GM23338 (cell line): Measurements from ENCODE around the gene ATP5PD. TPM values are rescaled to one million over a fixed set of nuclear protein-coding genes. Genes with fewer than 3 reads are reported as not detected.
A peak's percentile ranks its signal among the peaks of the same experiment; 100 is the strongest.

Experiments
- ATAC-seq: fragments of 200-7000 bp; cut with Tn5 transposase; 3 replicates; pipeline ENCODE4 v1.9.1; 2020
- DNase-seq: peaks from one replicate; pipeline ENCODE4 v3.0.0-alpha.2; 2015; ENCODE audit warnings: low spot score
- H2AFZ ChIP-seq: fragments of 200-600 bp; sonication (generic); 2 replicates; pipeline ENCODE4 v1.8.0; 2016; ENCODE audit warnings: antibody characterized with exemption, mild to moderate bottlenecking, moderate library complexity
- H3F3A ChIP-seq: fragments of 200-600 bp; sonication (generic); replicated peaks from 2 replicates; pipeline ENCODE4 v1.8.0; 2017; ENCODE audit warnings: antibody characterized with exemption, mixed run types, low read depth
- H3K27ac ChIP-seq: fragments of 200-600 bp; sonication (generic); 2 replicates; pipeline ENCODE4 v1.6.1; 2016; ENCODE audit warnings: low read depth
- H3K27me3 ChIP-seq: fragments of 200-600 bp; sonication (generic); 2 replicates; pipeline ENCODE4 v1.8.0; 2016; ENCODE audit warnings: mild to moderate bottlenecking, mixed run types, moderate library complexity; ENCODE audit not compliant: insufficient read depth
- H3K36me3 ChIP-seq: fragments of 200-600 bp; sonication (generic); 2 replicates; pipeline ENCODE4 v1.8.0; 2016; ENCODE audit warnings: mild to moderate bottlenecking; ENCODE audit not compliant: insufficient read depth
- H3K4me1 ChIP-seq: fragments of 200-600 bp; sonication (generic); 2 replicates; pipeline ENCODE4 v1.8.0; 2016; ENCODE audit warnings: mild to moderate bottlenecking, moderate library complexity; ENCODE audit not compliant: insufficient read depth
- H3K4me2 ChIP-seq: fragments of 200-600 bp; sonication (generic); 2 replicates; pipeline ENCODE4 v1.7.1; 2017; ENCODE audit warnings: mixed run types
- H3K4me3 ChIP-seq: fragments of 200-600 bp; sonication (generic); 2 replicates; pipeline ENCODE4 v1.6.1; 2016; ENCODE audit warnings: mixed run types
- H3K79me2 ChIP-seq: fragments of 200-600 bp; sonication (generic); replicated peaks from 2 replicates; pipeline ENCODE4 v1.8.0; 2017; ENCODE audit warnings: mild to moderate bottlenecking; ENCODE audit not compliant: insufficient read depth
- H3K9me2 ChIP-seq: fragments of 200-600 bp; sonication (generic); 2 replicates; pipeline ENCODE4 v1.8.0; 2017; ENCODE audit not compliant: insufficient read depth
- H4K20me1 ChIP-seq: fragments of 200-600 bp; sonication (generic); replicated peaks from 2 replicates; pipeline ENCODE4 v1.8.0; 2017; ENCODE audit warnings: mild to moderate bottlenecking; ENCODE audit not compliant: insufficient read depth
- H3K27ac Mint-ChIP-seq: 2 replicates; pipeline ENCODE4 v1.8.0; 2020; ENCODE audit warnings: inconsistent platforms, mild to moderate bottlenecking, moderate library complexity, mixed read lengths
- H3K27me3 Mint-ChIP-seq: 3 replicates; pipeline ENCODE4 v1.8.0; 2022; ENCODE audit warnings: low read depth, mild to moderate bottlenecking, moderate library complexity, mixed read lengths, inconsistent platforms; ENCODE audit not compliant: insufficient read depth, poor library complexity
- H3K36me3 Mint-ChIP-seq: 3 replicates; pipeline ENCODE4 v1.8.0; 2021; ENCODE audit warnings: low read depth, mild to moderate bottlenecking, inconsistent platforms, moderate library complexity, mixed read lengths
- H3K4me1 Mint-ChIP-seq: 3 replicates; pipeline ENCODE4 v1.8.0; 2020; ENCODE audit warnings: mild to moderate bottlenecking, inconsistent platforms, mixed read lengths
- H3K4me3 Mint-ChIP-seq: 3 replicates; pipeline ENCODE4 v1.8.0; 2021; ENCODE audit warnings: moderate library complexity, mild to moderate bottlenecking, inconsistent platforms, mixed read lengths
- H3K9me3 Mint-ChIP-seq: 3 replicates; pipeline ENCODE4 v1.8.0; 2020; ENCODE audit warnings: moderate library complexity, mild to moderate bottlenecking, inconsistent platforms, mixed read lengths
- CTCF ChIP-seq, 2 experiments: fragments of 200-600 bp in 1 of 2; sonication (generic) in 1 of 2; conservative IDR thresholded peaks; 2 replicates each; pipeline versions ENCODE4 v1.5.1 to v1.6.1; 2016 to 2017; ENCODE audit warnings: antibody characterized with exemption in 2 of 2, low read depth in 2 of 2, mild to moderate bottlenecking in 2 of 2, moderate library complexity in 1 of 2
- ETS1 ChIP-seq: IDR thresholded peaks from 2 replicates; pipeline ENCODE4 v1.6.1; 2016; ENCODE audit warnings: antibody characterized with exemption
- EZH2 ChIP-seq: fragments of 200-600 bp; sonication (generic); IDR thresholded peaks from one replicate; pipeline ENCODE4 v1.8.0; 2017; ENCODE audit warnings: antibody characterized with exemption, mild to moderate bottlenecking, low read depth; ENCODE audit not compliant: unreplicated experiment
- EZH2phosphoT487 ChIP-seq: fragments of 200-600 bp; sonication (generic); IDR thresholded peaks from one replicate; pipeline ENCODE4 v1.8.1; 2018; ENCODE audit warnings: antibody characterized with exemption; ENCODE audit not compliant: unreplicated experiment
- POLR2AphosphoS5 ChIP-seq: IDR thresholded peaks from 2 replicates; pipeline ENCODE4 v1.6.1; 2016; ENCODE audit warnings: antibody characterized with exemption, low read depth
- STAT1 ChIP-seq: IDR thresholded peaks from one replicate; pipeline ENCODE4 v1.6.1; 2016; ENCODE audit warnings: antibody characterized with exemption; ENCODE audit not compliant: unreplicated experiment
- ZNF114 ChIP-seq: fragments of 250-450 bp; sonication (Bioruptor Pico); IDR thresholded peaks from 2 replicates; pipeline ENCODE4 v1.5.0; 2020; ENCODE audit warnings: mild to moderate bottlenecking, moderate library complexity
- ZNF462 ChIP-seq: fragments of 250-450 bp; sonication (Bioruptor Pico); IDR thresholded peaks from 2 replicates; pipeline ENCODE4 v1.5.0; 2020; ENCODE audit warnings: mild to moderate bottlenecking, moderate library complexity
- polyA plus RNA-seq: library from polyadenylated mRNA; unstranded; fragments of >200 nt; fragmentation: Nextera tagmentation; extraction: Ambion mirVana; gene quantifications from 2 replicates; pipeline ENCODE4 v1.2.1, GENCODE V29; 2016
- total RNA-seq: library from RNA; depleted of rRNA; stranded (reverse); fragments of >200 nt; shearing (Covaris generic); gene quantifications from 2 replicates; pipeline ENCODE4 v1.2.3, GENCODE V29; 2014

Gene ATP5PD
- total and polyA plus RNA-seq, 2 experiments from 2014 or later, result 244 to 1,144 TPM

- H3K4me3 ChIP-seq, result no peak overlapping the region
- ATAC-seq (no peak), DNase-seq (peak; percentile 58)
- Mint-ChIP-seq H3K27me3 (peaks cover 4% of the 10 kb centered on the region), H3K9me3 (no peaks in the 10 kb centered on the region; the same call in 1 of the 3 replicates), H3K4me1 (peaks cover 26% of the 10 kb centered on the region), H3K4me3 (peak overlapping the region; percentile 84), H3K27ac (no peak overlapping the region), H3K36me3 (peaks cover 9% of the 10 kb centered on the region; the same call in 2 of the 3 replicates)
- no peaks in the 10 kb centered on the region for H3K36me3 ChIP-seq
- peaks cover 14% of the 10 kb centered on the region for H3F3A ChIP-seq
- peaks cover 20% of the 10 kb centered on the region for H3K4me1 ChIP-seq
- TF ChIP-seq STAT1 (no peak), CTCF (conservative IDR thresholded peaks at IDR 0.05; ENCODE audit: low read depth in 2 of 2) (peak in 1 of 2 experiments; percentile 22; a peak in 1 of 4 replicates)
- no peak overlapping the region for H2AFZ ChIP-seq
- H4K20me1 ChIP-seq, result no peaks in the 10 kb centered on the region; the same call in 1 of the 2 replicates
- H3K27ac ChIP-seq, result no peak overlapping the region
- no peaks in the 10 kb centered on the region for H3K9me2 ChIP-seq
- H3K79me2 ChIP-seq, result peaks cover 16% of the 10 kb centered on the region
- H3K4me2 ChIP-seq, result no peak overlapping the region
- no peaks in the 10 kb centered on the region for H3K27me3 ChIP-seq
These were observed 35.9 kb downstream of the ATP5PD start for GRCh38 chr17:75010683-75011400.

GRCh38 chr17:75009139-75009724 is 37.5 kb downstream of the ATP5PD start:
- Histone ChIP-seq H3K27me3 (no peaks in the 10 kb centered on the region), H3K79me2 (peaks cover 10% of the 10 kb centered on the region), H3K4me3 (no peak overlapping the region), H3K9me2 (no peaks in the 10 kb centered on the region), H3K4me2 (no peak overlapping the region), H3K4me1 (peaks cover 20% of the 10 kb centered on the region), H3K36me3 (no peaks in the 10 kb centered on the region), H3F3A (peaks cover 14% of the 10 kb centered on the region), H2AFZ (no peak overlapping the region), H3K27ac (no peak overlapping the region), H4K20me1 (no peaks in the 10 kb centered on the region; the same call in 1 of the 2 replicates)
- H3K36me3 Mint-ChIP-seq, result peaks cover 6% of the 10 kb centered on the region
- no peaks in the 10 kb centered on the region; the same call in 1 of the 3 replicates for H3K9me3 Mint-ChIP-seq
- H3K27ac Mint-ChIP-seq, result no peak overlapping the region
- H3K27me3 Mint-ChIP-seq, result peaks cover 4% of the 10 kb centered on the region
- DNase-seq (no peak), ATAC-seq (no peak)
- peaks cover 26% of the 10 kb centered on the region for H3K4me1 Mint-ChIP-seq
- no peak overlapping the region for H3K4me3 Mint-ChIP-seq
- no peak for TF ChIP-seq EZH2phosphoT487
- TF ChIP-seq CTCF (conservative IDR thresholded peaks at IDR 0.05; ENCODE audit: low read depth in 2 of 2), result no peak
- TF ChIP-seq ETS1, result no peak
- no peak for TF ChIP-seq ZNF462 (CRISPR knock-in tag)
- no peak for TF ChIP-seq ZNF114 (CRISPR knock-in tag)
- no peak for TF ChIP-seq EZH2
- no peak for TF ChIP-seq POLR2AphosphoS5
